ENCODE data around the gene SMIM10L1. TPM values are rescaled to one million over a fixed set of nuclear protein-coding genes. Genes with fewer than 3 reads are reported as not detected.

Gene SMIM10L1
- 8.4 TPM for total RNA-seq
- long read RNA-seq, full-length matches to known transcripts = 64 of 64 reads
- long read RNA-seq, partial matches to known transcripts = 0 of 64 reads
- long read RNA-seq, other reads (novel, unspliced or antisense) = 0 of 64 reads

- intact Hi-C loops (cut with DNase I) = no loop called here
- ATAC-seq = peak; percentile 100
- peak; percentile 95 for DNase-seq
- no peak for TF ChIP-seq CTCF (IDR thresholded peaks at IDR 0.05)
- Histone ChIP-seq H3K9me3 (no peaks in the 10 kb centered on the region), H3K4me1 (peaks cover 32% of the 10 kb centered on the region), H3K27ac (peak within 1 kb of the TSS; percentile 97), H3K36me3 (no peaks in the 10 kb centered on the region), H3K4me3 (peak within 1 kb of the TSS; percentile 93), H3K27me3 (ENCODE audit: low read depth) (no peaks in the 10 kb centered on the region)
These were observed at the start of gene SMIM10L1 for GRCh38 chr12:11171145-11171968. TSS of gene SMIM10L1 (plus strand) at chr12:11171194. CDS start at chr12:11171357, 163 bp downstream.

- no peaks in the 10 kb centered on the region for H3K36me3 ChIP-seq
- H3K4me1 ChIP-seq = no peaks in the 10 kb centered on the region
- no peak for ATAC-seq
- DNase-seq = no peak
- H3K9me3 ChIP-seq = no peaks in the 10 kb centered on the region
- H3K27ac ChIP-seq = no peak overlapping the region
- intact Hi-C loops (cut with DNase I) = no loop called here
- no peak overlapping the region for H3K4me3 ChIP-seq
- H3K27me3 ChIP-seq (ENCODE audit: low read depth) = no peaks in the 10 kb centered on the region
- TF ChIP-seq CTCF (IDR thresholded peaks at IDR 0.05) = no peak
These were observed 40.6 kb upstream of the SMIM10L1 start for GRCh38 chr12:11130382-11130781.

GRCh38 chr12:11130999-11131398, 40.0 kb upstream of the SMIM10L1 start:
- intact Hi-C loops (cut with DNase I) = no loop called here
- no peak for ATAC-seq
- TF ChIP-seq CTCF (IDR thresholded peaks at IDR 0.05) = no peak

GRCh38 chr12:11133162-11133561, 37.8 kb upstream of the SMIM10L1 start:
- Histone ChIP-seq H3K27ac (no peak overlapping the region), H3K9me3 (no peaks in the 10 kb centered on the region), H3K27me3 (ENCODE audit: low read depth) (no peaks in the 10 kb centered on the region), H3K36me3 (no peaks in the 10 kb centered on the region), H3K4me3 (no peak overlapping the region), H3K4me1 (no peaks in the 10 kb centered on the region)
- no peak for ATAC-seq
- intact Hi-C loops (cut with DNase I) = no loop called here
- no peak for TF ChIP-seq CTCF (IDR thresholded peaks at IDR 0.05)
- no peak for DNase-seq

More at GRCh38 chr12:11130999-11131398, 40.0 kb upstream of the SMIM10L1 start:
- Histone ChIP-seq H3K4me3 (no peak overlapping the region), H3K4me1 (no peaks in the 10 kb centered on the region), H3K27me3 (ENCODE audit: low read depth) (no peaks in the 10 kb centered on the region), H3K27ac (no peak overlapping the region), H3K9me3 (no peaks in the 10 kb centered on the region), H3K36me3 (no peaks in the 10 kb centered on the region)
- no peak for DNase-seq

- TF ChIP-seq CTCF (IDR thresholded peaks at IDR 0.05) = no peak
- no peak for ATAC-seq
- no peak overlapping the region for H3K4me3 ChIP-seq
- no peaks in the 10 kb centered on the region for H3K27me3 ChIP-seq (ENCODE audit: low read depth)
- no peaks in the 10 kb centered on the region for H3K9me3 ChIP-seq
- DNase-seq = no peak
- H3K36me3 ChIP-seq = no peaks in the 10 kb centered on the region
- intact Hi-C loops (cut with DNase I) = no loop called here
- H3K27ac ChIP-seq = no peak overlapping the region
- H3K4me1 ChIP-seq = no peaks in the 10 kb centered on the region
These were observed 37.2 kb upstream of the SMIM10L1 start for GRCh38 chr12:11133816-11134215.

All from lower lobe of right lung (tissue), 2 donors.